CD8-positive, alpha-beta memory T cell (primary cell): Measurements from ENCODE around the gene EIF3J. TPM values are rescaled to one million over a fixed set of nuclear protein-coding genes. Genes with fewer than 3 reads are reported as not detected.
"Not testable (repeated sequence)": the region's sequence is repeated elsewhere in the genome, so short reads cannot be mapped to it uniquely, and the experiment has no call there.

Experiments
- CTCF ChIA-PET: fragments of 350-600 bp; sonication (Branson Sonifier 250); formaldehyde crosslinking; loops from one replicate; lab custom pipeline; 2021; ENCODE audit warnings: antibody characterized with exemption; lab: Charles Lee
- POLR2A ChIA-PET: fragments of 350-600 bp; sonication (Branson Sonifier 250); formaldehyde crosslinking; loops from one replicate; lab custom pipeline; 2021; ENCODE audit warnings: antibody characterized with exemption; lab: Charles Lee
- DNase-seq, 5 donors: peaks; one replicate each; pipeline versions ENCODE4 v3.0.0 to v3.0.0-alpha.2; 2020 to 2022; ENCODE audit warnings: mixed read lengths in 1 of 5
- H3K27ac ChIP-seq: one replicate; pipeline ENCODE4 v1.7.0; 2013; ENCODE audit warnings: low read depth, mild to moderate bottlenecking, low read length, moderate library complexity
- H3K27me3 ChIP-seq: 2 replicates; pipeline ENCODE4 v1.7.0; 2013; ENCODE audit warnings: low read length, mild to moderate bottlenecking; ENCODE audit not compliant: insufficient read depth, poor library complexity, severe bottlenecking
- H3K36me3 ChIP-seq: 2 replicates; pipeline ENCODE4 v1.7.0; 2013; ENCODE audit warnings: mild to moderate bottlenecking, low read length, moderate library complexity; ENCODE audit not compliant: insufficient read depth
- H3K4me1 ChIP-seq: 2 replicates; pipeline ENCODE4 v1.7.0; 2013; ENCODE audit warnings: mild to moderate bottlenecking, low read length, moderate library complexity; ENCODE audit not compliant: insufficient read depth
- H3K4me3 ChIP-seq: 2 replicates; pipeline ENCODE4 v1.7.0; 2013; ENCODE audit warnings: mild to moderate bottlenecking, low read length
- H3K9me3 ChIP-seq: 2 replicates; pipeline ENCODE4 v1.7.0; 2013; ENCODE audit warnings: mild to moderate bottlenecking, low read length
- H3K27ac Mint-ChIP-seq, 8 donors: one replicate each; pipeline ENCODE4 v1.8.0; 2020 to 2021; ENCODE audit warnings: mixed read lengths in 8 of 8, mild to moderate bottlenecking in 6 of 8, inconsistent platforms in 3 of 8, moderate library complexity in 3 of 8
- H3K27me3 Mint-ChIP-seq, 2 donors: one replicate each; pipeline ENCODE4 v1.8.0; 2020 to 2021; ENCODE audit warnings: mixed read lengths in 2 of 2, mild to moderate bottlenecking in 1 of 2, moderate library complexity in 1 of 2
- H3K36me3 Mint-ChIP-seq, 3 donors: one replicate each; pipeline ENCODE4 v1.8.0; 2020 to 2021; ENCODE audit warnings: mixed read lengths in 3 of 3, inconsistent platforms in 1 of 3, mild to moderate bottlenecking in 1 of 3
- H3K4me1 Mint-ChIP-seq, 3 donors: one replicate each; pipeline ENCODE4 v1.8.0; 2020 to 2021; ENCODE audit warnings: mixed read lengths in 3 of 3, inconsistent platforms in 1 of 3, mild to moderate bottlenecking in 1 of 3
- H3K4me3 Mint-ChIP-seq, 7 donors: one replicate each; pipeline ENCODE4 v1.8.0; 2020 to 2021; ENCODE audit warnings: mixed read lengths in 7 of 7, mild to moderate bottlenecking in 6 of 7, moderate library complexity in 4 of 7, inconsistent platforms in 2 of 7
- H3K9me3 Mint-ChIP-seq, 5 donors: one replicate each; pipeline ENCODE4 v1.8.0; 2020 to 2022; ENCODE audit warnings: mixed read lengths in 5 of 5, mild to moderate bottlenecking in 3 of 5, moderate library complexity in 2 of 5, inconsistent platforms in 1 of 5
- polyA plus RNA-seq: library from polyadenylated mRNA; unstranded; fragments of 300-500 nt; fragmentation: Illumina TruSeq; gene quantifications from one replicate; pipeline ENCODE4 v1.2.3, GENCODE V29; 2021
- total RNA-seq, 2 experiments: library from RNA; stranded (reverse); gene quantifications; one replicate each; pipeline ENCODE4 v1.2.3, GENCODE V29; 2021

The EIF3J gene
- total and polyA plus RNA-seq, 3 experiments from 2014 or later: 24.9 to 186 (median 167) TPM

DNA sequence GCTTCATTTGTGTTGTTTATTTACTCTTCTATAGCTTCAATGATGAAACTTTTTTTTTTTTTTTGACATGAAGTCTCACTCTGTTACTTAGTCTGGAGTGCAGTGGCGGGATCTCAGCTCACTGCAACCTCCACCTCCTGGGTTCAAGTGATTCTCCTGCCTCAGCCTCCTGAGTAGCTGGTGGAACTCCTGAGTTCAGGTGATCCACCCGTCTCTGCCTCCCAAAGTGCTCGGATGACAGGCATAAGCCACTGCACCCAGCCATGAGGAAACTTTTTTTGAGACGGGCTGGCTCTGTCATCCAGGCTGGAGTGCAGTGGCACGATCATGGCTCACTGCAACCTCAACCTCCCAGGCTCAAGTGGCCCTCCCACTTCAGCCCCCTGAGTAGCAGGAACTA lies 4.7 kb upstream of the EIF3J start:
- not testable (repeated sequence) for DNase-seq, H3K36me3 ChIP-seq, H3K4me3 Mint-ChIP-seq, H3K4me3 ChIP-seq, H3K27me3 Mint-ChIP-seq, H3K9me3 Mint-ChIP-seq, H3K27me3 ChIP-seq, H3K9me3 ChIP-seq, H3K27ac ChIP-seq
- Mint-ChIP-seq H3K36me3 (peaks cover 0 to 35% (median 2%) of the 10 kb centered on the region in 3 donors), H3K4me1 (peaks cover 24 to 44% (median 36%) of the 10 kb centered on the region in 3 donors), H3K27ac (peak overlapping the region in 2 of 8 donors; percentile 12 to 77)
- POLR2A ChIA-PET: interaction anchor here (0.6 kb wide), 1 partner anchor 71 kb away, joined by 3 read pairs; no protein-coding TSS in a partner anchor
- peaks cover 14% of the 10 kb centered on the region for H3K4me1 ChIP-seq
- CTCF ChIA-PET: interaction anchor here (0.8 to 1.5 kb wide), 3 partner anchors 14 to 131 kb away, joined by 3 to 5 read pairs (median 4); partner anchors contain the start of gene SPG11

DNA sequence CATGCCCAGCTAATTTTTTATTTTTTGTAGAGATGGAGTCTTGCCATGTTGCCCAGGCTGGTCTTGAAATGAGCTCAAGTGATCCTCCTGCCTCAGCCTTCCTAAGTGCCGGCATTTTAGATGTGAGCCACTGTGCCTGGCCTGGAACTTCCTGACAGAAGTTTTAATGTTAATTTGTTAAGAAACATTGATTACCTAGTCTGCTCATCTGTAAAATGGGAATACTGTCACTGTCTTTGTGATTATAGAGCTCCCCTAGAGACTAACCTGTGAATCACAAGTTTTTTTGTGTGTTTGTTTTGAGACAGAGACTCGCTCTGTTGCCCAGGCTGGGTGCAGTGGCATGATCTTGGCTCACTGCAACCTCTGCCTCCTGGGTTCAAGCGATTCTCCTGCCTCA lies 4.3 kb upstream of the EIF3J start:
- Mint-ChIP-seq H3K27ac (peak overlapping the region in 6 of 8 donors; percentile 5 to 77 (median 26)), H3K4me3 (peak overlapping the region in 2 of 7 donors; percentile 48 to 71), H3K27me3 (peaks cover 0 to 1% of the 10 kb centered on the region in 2 donors), H3K4me1 (peaks cover 24 to 43% (median 37%) of the 10 kb centered on the region in 3 donors), H3K9me3 (no peaks in the 10 kb centered on the region), H3K36me3 (peaks cover 0 to 32% (median 2%) of the 10 kb centered on the region in 3 donors)
- H3K4me1 ChIP-seq: peaks cover 15% of the 10 kb centered on the region
- H3K27ac ChIP-seq: no peak overlapping the region
- H3K27me3 ChIP-seq: no peaks in the 10 kb centered on the region
- ChIA-PET POLR2A (interaction anchor here (0.6 kb wide), 1 partner anchor 71 kb away, joined by 3 read pairs; no protein-coding TSS in a partner anchor), CTCF (interaction anchor here (0.8 to 1.5 kb wide), 3 partner anchors 13 to 131 kb away, joined by 3 to 5 read pairs (median 4); partner anchors contain the start of gene SPG11)
- no peaks in the 10 kb centered on the region for H3K36me3 ChIP-seq
- no peak for DNase-seq
- H3K9me3 ChIP-seq: no peaks in the 10 kb centered on the region
- no peak overlapping the region for H3K4me3 ChIP-seq

- Histone ChIP-seq H3K27me3 (no peaks in the 10 kb centered on the region), H3K27ac (no peak overlapping the region), H3K36me3 (no peaks in the 10 kb centered on the region), H3K9me3 (no peaks in the 10 kb centered on the region), H3K4me1 (peaks cover 26% of the 10 kb centered on the region), H3K4me3 (no peak overlapping the region)
- CTCF ChIA-PET: no interaction called here
- peaks cover 33 to 55% (median 45%) of the 10 kb centered on the region in 3 donors for H3K4me1 Mint-ChIP-seq
- no peak for DNase-seq
- peak overlapping the region; percentile 30 to 93 (median 64) for H3K27ac Mint-ChIP-seq
- no peaks in the 10 kb centered on the region for H3K9me3 Mint-ChIP-seq
- H3K27me3 Mint-ChIP-seq: no peaks in the 10 kb centered on the region
- POLR2A ChIA-PET: interaction anchor here (0.6 kb wide), 2 partner anchors 30 to 79 kb away, joined by 3 read pairs; no protein-coding TSS in a partner anchor
- peak overlapping the region; percentile 80 to 97 (median 92) for H3K4me3 Mint-ChIP-seq
- peaks cover 0 to 45% (median 0%) of the 10 kb centered on the region in 3 donors for H3K36me3 Mint-ChIP-seq
Observed at GRCh38 chr15:44535092-44535491, 1.9 kb upstream of the EIF3J start.

GRCh38 chr15:44535523-44536301 lies 1.2 kb upstream of the EIF3J start:
- Mint-ChIP-seq H3K27me3 (no peaks in the 10 kb centered on the region), H3K9me3 (no peaks in the 10 kb centered on the region), H3K4me1 (peaks cover 33 to 58% (median 48%) of the 10 kb centered on the region in 3 donors), H3K27ac (peak overlapping the region; percentile 89 to 98 (median 94)), H3K4me3 (peak overlapping the region; percentile 80 to 97 (median 92)), H3K36me3 (peaks cover 0 to 48% (median 0%) of the 10 kb centered on the region in 3 donors)
- H3K27ac ChIP-seq: peak overlapping the region; percentile 87
- no peaks in the 10 kb centered on the region for H3K27me3 ChIP-seq
- H3K4me3 ChIP-seq: peak overlapping the region; percentile 98
- ChIA-PET CTCF (interaction anchor here (2.2 kb wide), 1 partner anchor 10 kb away, joined by 16 read pairs; no protein-coding TSS in a partner anchor), POLR2A (interaction anchor here (0.6 kb wide), 2 partner anchors 31 to 79 kb away, joined by 3 read pairs; no protein-coding TSS in a partner anchor)
- DNase-seq: peak in 3 of 5 donors; percentile 6 to 50 (median 33)
- no peaks in the 10 kb centered on the region for H3K9me3 ChIP-seq
- H3K4me1 ChIP-seq: peaks cover 31% of the 10 kb centered on the region
- peaks cover under 1% of the 10 kb centered on the region for H3K36me3 ChIP-seq

- Mint-ChIP-seq H3K4me1 (peaks cover 39 to 63% (median 52%) of the 10 kb centered on the region in 3 donors), H3K27ac (peak overlapping the region; percentile 89 to 98 (median 94)), H3K4me3 (peak overlapping the region; percentile 80 to 97 (median 92)), H3K9me3 (no peaks in the 10 kb centered on the region), H3K27me3 (no peaks in the 10 kb centered on the region), H3K36me3 (peaks cover 0 to 54% (median 5%) of the 10 kb centered on the region in 3 donors)
- POLR2A ChIA-PET: interaction anchor here (1.0 to 2.4 kb wide), 8 partner anchors 10 to 662 kb away, joined by 3 to 11 read pairs (median 4); partner anchors contain the start of genes B2M, CTDSPL2, PATL2 and SPG11
- CTCF ChIA-PET: interaction anchor here (2.2 kb wide), 1 partner anchor 9 kb away, joined by 16 read pairs; no protein-coding TSS in a partner anchor
- no peaks in the 10 kb centered on the region for H3K27me3 ChIP-seq
- peak overlapping the region; percentile 87 for H3K27ac ChIP-seq
- peaks cover 4% of the 10 kb centered on the region for H3K36me3 ChIP-seq
- H3K4me1 ChIP-seq: peaks cover 36% of the 10 kb centered on the region
- no peak for DNase-seq
- peak overlapping the region; percentile 98 for H3K4me3 ChIP-seq
- H3K9me3 ChIP-seq: no peaks in the 10 kb centered on the region
Observed at GRCh38 chr15:44536302-44536961, 515 bp upstream of the EIF3J start.

- POLR2A ChIA-PET: interaction anchor here (1.2 to 2.4 kb wide), 5 partner anchors 8 to 660 kb away, joined by 3 to 11 read pairs (median 8); partner anchors contain the start of gene CTDSPL2
Observed at GRCh38 chr15:44537735-44538240, 841 bp downstream of the EIF3J start.

GRCh38 chr15:44541282-44541958 lies 4.5 kb downstream of the EIF3J start:
- peaks cover 54 to 73% (median 61%) of the 10 kb centered on the region in 3 donors for H3K4me1 Mint-ChIP-seq
- POLR2A ChIA-PET: no interaction called here
- peaks cover 56% of the 10 kb centered on the region for H3K4me1 ChIP-seq

More at GRCh38 chr15:44537735-44538240, 841 bp downstream of the EIF3J start:
- Histone ChIP-seq H3K4me3 (peak overlapping the region; percentile 86), H3K4me1 (peaks cover 50% of the 10 kb centered on the region), H3K36me3 (peaks cover 4% of the 10 kb centered on the region), H3K9me3 (no peaks in the 10 kb centered on the region), H3K27me3 (no peaks in the 10 kb centered on the region), H3K27ac (peak overlapping the region; percentile 89)
- H3K36me3 Mint-ChIP-seq: peaks cover 0 to 63% (median 7%) of the 10 kb centered on the region in 3 donors
- peaks cover 52 to 73% (median 64%) of the 10 kb centered on the region in 3 donors for H3K4me1 Mint-ChIP-seq
- no peaks in the 10 kb centered on the region for H3K9me3 Mint-ChIP-seq
- peak overlapping the region; percentile 80 to 97 (median 92) for H3K4me3 Mint-ChIP-seq
- DNase-seq: peak in 1 of 5 donors; percentile 14
- no peaks in the 10 kb centered on the region for H3K27me3 Mint-ChIP-seq
- H3K27ac Mint-ChIP-seq: peak overlapping the region; percentile 89 to 98 (median 95)
- CTCF ChIA-PET: interaction anchor here (1.2 to 2.2 kb wide), 3 partner anchors 8 to 126 kb away, joined by 3 to 16 read pairs (median 3); no protein-coding TSS in a partner anchor

More at GRCh38 chr15:44541282-44541958, 4.5 kb downstream of the EIF3J start:
- DNase-seq: no peak
- CTCF ChIA-PET: no interaction called here
- peak overlapping the region in 6 of 8 donors; percentile 15 to 79 (median 46) for H3K27ac Mint-ChIP-seq
- H3K27me3 Mint-ChIP-seq: no peaks in the 10 kb centered on the region
- H3K4me3 ChIP-seq: no peak overlapping the region
- no peaks in the 10 kb centered on the region for H3K27me3 ChIP-seq
- peaks cover 4% of the 10 kb centered on the region for H3K36me3 ChIP-seq
- peak overlapping the region in 3 of 7 donors; percentile 19 to 62 (median 37) for H3K4me3 Mint-ChIP-seq
- H3K36me3 Mint-ChIP-seq: peaks cover 3 to 55% (median 7%) of the 10 kb centered on the region in 3 donors
- H3K9me3 ChIP-seq: no peaks in the 10 kb centered on the region
- no peaks in the 10 kb centered on the region for H3K9me3 Mint-ChIP-seq
- H3K27ac ChIP-seq: no peak overlapping the region
